GM18498 (cell line): ENCODE measurements around the gene IL25.
"Not testable (repeated sequence)": the region's sequence is repeated elsewhere in the genome, so short reads cannot be mapped to it uniquely, and the experiment has no call there.

Source experiments
- ATAC-seq: cut with Tn5 transposase; IDR thresholded peaks from one replicate; pipeline ENCODE4 v1.9.1; 2021; ENCODE audit warnings: mild to moderate bottlenecking, moderate library complexity; ENCODE audit not compliant: unreplicated experiment

IL25 gene

GRCh38 chr14:23387916-23388882, 15.6 kb downstream of the IL25 start:
- no peak for ATAC-seq

GRCh38 chr14:23388996-23389395, 16.4 kb downstream of the IL25 start:
- no peak for ATAC-seq

- ATAC-seq = no peak
Observed at GRCh38 chr14:23389396-23389795, 16.8 kb downstream of the IL25 start.

DNA sequence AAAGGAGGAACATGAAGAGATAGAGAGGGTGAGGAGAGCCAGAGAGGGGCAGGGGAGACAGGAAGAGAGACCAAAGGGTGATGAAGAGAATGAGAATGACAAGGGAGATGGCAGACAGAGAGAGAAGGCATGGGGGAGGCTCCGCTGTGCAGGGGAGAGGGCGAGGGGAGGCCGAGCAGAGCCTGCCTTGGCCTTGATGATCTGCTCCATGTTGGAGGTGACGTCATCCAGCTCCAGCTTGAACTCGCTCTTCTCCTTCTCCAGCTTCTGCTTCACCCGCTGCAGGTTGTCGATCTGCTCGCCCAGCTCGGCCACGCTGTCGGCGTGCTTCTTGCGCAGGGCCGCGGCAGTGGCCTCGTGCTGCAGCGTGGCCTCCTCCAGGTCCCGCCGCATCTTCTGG, 17.3 kb downstream of the IL25 start:
- ATAC-seq = not testable (repeated sequence)

DNA sequence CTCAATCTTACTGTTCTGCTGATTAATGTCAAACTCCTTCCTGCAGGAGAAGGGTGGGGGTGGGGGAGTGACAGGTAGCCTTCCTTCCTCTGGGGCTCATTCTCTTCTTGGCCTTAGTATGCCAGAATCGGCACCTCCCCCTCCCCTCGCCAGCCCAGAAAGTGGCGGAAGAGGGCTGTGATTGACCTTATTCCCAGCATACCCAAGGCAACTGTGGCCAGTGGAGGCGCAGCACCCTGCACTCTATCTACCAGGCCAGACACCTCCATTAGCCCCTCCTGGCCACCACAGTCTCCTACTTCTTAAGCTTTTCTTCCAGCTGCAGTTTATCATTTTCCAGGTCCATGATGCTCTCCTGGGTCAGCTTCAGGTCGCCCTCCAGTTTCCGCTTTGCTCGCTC, 20.0 kb downstream of the IL25 start:
- ATAC-seq = no peak

- ATAC-seq = no peak
Observed at GRCh38 chr14:23396126-23396525, 23.5 kb downstream of the IL25 start.

DNA sequence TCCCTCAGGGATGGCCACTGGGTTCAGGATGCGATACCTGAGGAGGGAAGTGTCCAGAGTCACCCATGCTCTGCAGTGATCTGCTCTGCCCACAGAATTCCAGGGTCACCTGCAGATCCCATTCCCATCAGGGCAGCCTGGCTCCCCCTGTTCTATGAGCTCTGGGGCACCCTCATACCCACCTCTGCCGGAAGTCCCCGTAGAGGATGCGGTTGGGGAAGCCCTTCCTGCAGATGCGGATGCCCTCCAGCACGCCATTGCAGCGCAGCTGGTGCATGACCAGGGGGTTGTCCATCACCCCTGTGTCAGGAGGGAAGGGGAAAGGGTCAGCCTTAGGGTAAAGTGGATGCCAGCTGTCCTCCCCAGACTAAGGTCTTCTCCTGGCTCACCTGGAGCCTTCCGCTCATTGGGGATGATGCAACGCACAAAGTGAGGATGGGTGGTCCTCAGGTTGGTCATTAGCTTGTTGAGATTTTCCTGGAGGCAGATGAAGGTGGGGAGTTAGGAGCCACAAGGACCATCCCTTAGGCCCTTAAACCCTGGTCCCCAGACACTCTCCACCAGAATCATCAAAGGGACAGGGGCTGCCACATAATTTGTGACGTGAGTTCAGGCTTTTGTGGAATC, 24.3 kb downstream of the IL25 start:
- no peak for ATAC-seq

- ATAC-seq = no peak
Observed at GRCh38 chr14:23398348-23398747, 25.7 kb downstream of the IL25 start.

DNA sequence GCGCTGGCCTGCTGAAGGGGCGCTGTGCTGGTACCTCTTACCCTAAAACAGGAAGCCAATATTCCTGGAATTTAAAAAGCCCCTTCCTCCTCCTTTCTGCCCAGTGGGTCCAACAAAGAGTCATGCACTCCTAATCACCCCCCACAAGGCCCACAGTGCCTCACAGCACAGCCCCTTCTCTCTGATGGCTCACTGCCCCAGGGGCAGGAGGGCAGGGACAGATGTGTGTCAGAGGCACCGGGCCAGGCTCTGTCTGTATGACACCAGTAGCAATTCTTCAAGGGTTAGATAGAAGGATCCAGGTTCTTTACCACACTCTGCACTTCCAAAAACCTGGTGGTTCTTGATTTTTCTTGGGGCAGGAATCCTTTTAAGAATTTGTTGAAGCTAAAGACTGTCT, 26.5 kb downstream of the IL25 start:
- no peak for ATAC-seq

DNA sequence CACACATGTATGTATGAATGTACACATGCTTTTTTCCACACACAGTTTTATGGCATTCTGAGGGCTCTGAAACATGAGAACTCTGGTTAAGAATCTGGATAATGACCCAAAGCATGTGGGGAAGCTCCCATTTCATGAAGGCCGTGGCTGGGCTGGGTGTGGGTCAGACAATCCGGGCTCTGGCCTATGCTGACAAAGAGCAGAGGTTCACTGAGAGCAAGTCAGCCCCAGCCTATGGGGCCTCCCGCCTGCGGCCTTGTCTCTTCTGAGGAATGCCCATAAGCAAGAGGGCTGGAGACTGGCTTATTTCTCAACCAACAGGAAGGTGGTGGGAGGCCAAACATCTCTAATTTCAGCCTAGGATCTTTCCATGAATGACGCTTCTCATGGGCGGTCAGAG, 27.0 kb downstream of the IL25 start:
- ATAC-seq = no peak

DNA sequence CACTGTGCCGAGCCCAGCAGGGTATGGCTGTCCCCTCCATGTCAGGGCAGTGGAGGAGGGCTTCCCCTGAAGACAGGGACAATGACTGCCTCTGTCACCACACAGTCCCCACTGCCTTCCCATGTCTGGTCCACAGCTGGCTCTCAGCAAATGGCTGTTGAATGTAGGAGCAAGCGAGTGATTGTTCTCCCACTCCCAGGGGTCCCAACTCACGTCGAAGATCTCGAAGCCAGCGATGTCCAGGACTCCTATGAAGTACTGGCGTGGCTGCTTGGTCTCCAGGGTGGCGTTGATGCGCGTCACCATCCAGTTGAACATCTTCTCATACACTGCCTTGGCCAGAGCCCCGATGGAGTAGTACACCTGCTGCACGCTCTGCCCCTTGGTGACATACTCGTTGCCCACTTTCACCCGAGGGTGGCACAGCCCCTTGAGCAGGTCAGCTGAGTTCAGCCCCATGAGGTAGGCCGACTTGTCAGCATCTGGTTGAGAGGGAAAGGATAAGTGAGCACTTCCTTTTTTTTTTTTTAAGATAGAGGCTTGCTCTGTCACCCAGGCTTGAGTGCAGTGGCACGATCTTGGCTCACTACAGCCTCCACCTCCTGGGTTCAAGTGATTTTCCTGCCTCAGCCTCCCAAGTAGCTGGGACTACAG, 28.0 kb downstream of the IL25 start:
- ATAC-seq = not testable (repeated sequence)

GRCh38 chr14:23401291-23401690, 28.7 kb downstream of the IL25 start:
- ATAC-seq = no peak

- no peak for ATAC-seq
Observed at GRCh38 chr14:23402296-23403138, 29.9 kb downstream of the IL25 start.

DNA sequence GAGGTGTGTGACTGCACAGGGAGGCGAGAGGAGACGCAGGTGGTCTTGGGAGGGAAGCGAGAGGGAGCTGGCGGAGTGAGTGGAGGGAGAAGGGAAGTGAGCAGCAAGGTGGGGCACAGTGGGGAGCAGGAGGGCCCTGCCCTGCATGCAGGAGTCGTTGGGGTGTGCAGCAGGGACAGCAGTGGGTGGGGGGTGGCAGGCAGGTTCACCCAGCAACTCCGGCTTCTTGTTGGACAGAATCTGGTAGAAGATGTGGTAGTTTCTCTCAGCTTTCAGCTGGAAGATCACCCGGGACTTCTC, 30.5 kb downstream of the IL25 start:
- ATAC-seq = no peak

- ATAC-seq = no peak
Observed at GRCh38 chr14:23403908-23404307, 31.3 kb downstream of the IL25 start.

GRCh38 chr14:23404331-23404900, 31.8 kb downstream of the IL25 start:
- ATAC-seq = no peak

GRCh38 chr14:23405096-23405495, 32.5 kb downstream of the IL25 start:
- no peak for ATAC-seq

- ATAC-seq = no peak
Observed at GRCh38 chr14:23405516-23406025, 33.0 kb downstream of the IL25 start.

GRCh38 chr14:23406244-23406643, 33.6 kb downstream of the IL25 start:
- no peak for ATAC-seq

GRCh38 chr14:23406725-23407355, 34.2 kb downstream of the IL25 start:
- no peak for ATAC-seq
